HEK293T (cell line): ENCODE data around the gene COQ8A.

Experiments
- CTCF ChIA-PET: fragments of 350-600 bp; formaldehyde crosslinking; extraction: SDS; loops from one replicate; lab custom pipeline; 2021; ENCODE audit warnings: antibody characterized with exemption, inconsistent platforms; lab: Yijun Ruan, JAX
- POLR2A ChIA-PET: fragments of 350-600 bp; formaldehyde crosslinking; extraction: SDS; loops from one replicate; lab custom pipeline; 2020; ENCODE audit warnings: antibody characterized with exemption, inconsistent platforms; lab: Yijun Ruan, JAX
- DNase-seq: peaks from one replicate; pipeline ENCODE4 v3.0.0; 2012; ENCODE audit warnings: mixed read lengths; ENCODE audit errors: extremely low spot score
- ARNT ChIP-seq: fragments of 450-650 bp; IDR thresholded peaks from 2 replicates; pipeline ENCODE4 v1.6.1; 2017; ENCODE audit warnings: mild to moderate bottlenecking
- BHLHE40 ChIP-seq: fragments of 450-650 bp; IDR thresholded peaks from 2 replicates; pipeline ENCODE4 v1.6.1; 2016; ENCODE audit warnings: mild to moderate bottlenecking, moderate library complexity, borderline replicate concordance
- CTBP1 ChIP-seq: fragments of 450-650 bp; IDR thresholded peaks from 2 replicates; pipeline ENCODE4 v1.6.1; 2016; ENCODE audit warnings: borderline replicate concordance
- ELF4 ChIP-seq: fragments of 450-650 bp; IDR thresholded peaks from 2 replicates; pipeline ENCODE4 v1.6.1; 2017; ENCODE audit warnings: antibody characterized with exemption
- FOXA1 ChIP-seq: fragments of 450-650 bp; IDR thresholded peaks from 2 replicates; pipeline ENCODE4 v1.6.1; 2016; ENCODE audit warnings: mild to moderate bottlenecking
- FOXK2 ChIP-seq: fragments of 450-650 bp; IDR thresholded peaks from 2 replicates; pipeline ENCODE4 v1.6.1; 2016; ENCODE audit warnings: mild to moderate bottlenecking
- FOXM1 ChIP-seq: fragments of 450-650 bp; IDR thresholded peaks from 2 replicates; pipeline ENCODE4 v1.6.1; 2017; ENCODE audit warnings: mild to moderate bottlenecking, borderline replicate concordance
- HDGF ChIP-seq: fragments of 450-650 bp; IDR thresholded peaks from 2 replicates; pipeline ENCODE4 v1.6.1; 2017; ENCODE audit warnings: antibody characterized with exemption, borderline replicate concordance
- L3MBTL2 ChIP-seq: fragments of 450-650 bp; conservative IDR thresholded peaks from 2 replicates; pipeline ENCODE4 v1.6.1; 2016; ENCODE audit warnings: mild to moderate bottlenecking
- LEF1 ChIP-seq: fragments of 450-650 bp; IDR thresholded peaks from 2 replicates; pipeline ENCODE4 v1.6.1; 2017; ENCODE audit warnings: mild to moderate bottlenecking, borderline replicate concordance
- NFRKB ChIP-seq: fragments of 450-650 bp; IDR thresholded peaks from 2 replicates; pipeline ENCODE4 v1.6.1; 2016; ENCODE audit warnings: mild to moderate bottlenecking, moderate library complexity
- SP1 ChIP-seq: fragments of 450-650 bp; IDR thresholded peaks from 2 replicates; pipeline ENCODE4 v1.6.1; 2017
- SUZ12 ChIP-seq: fragments of 450-650 bp; IDR thresholded peaks from 2 replicates; pipeline ENCODE4 v1.6.1; 2016; ENCODE audit warnings: mild to moderate bottlenecking
- TARDBP ChIP-seq: fragments of 450-650 bp; IDR thresholded peaks from 2 replicates; pipeline ENCODE4 v1.6.1; 2016
- ZNF384 ChIP-seq: fragments of 450-650 bp; IDR thresholded peaks from 2 replicates; pipeline ENCODE4 v1.6.1; 2016
- TF ChIP-seq, protein P1 (sequence below): fragments of 450-650 bp; IDR thresholded peaks from 2 replicates; pipeline ENCODE4 v1.6.1; 2016

The COQ8A gene

DNA sequence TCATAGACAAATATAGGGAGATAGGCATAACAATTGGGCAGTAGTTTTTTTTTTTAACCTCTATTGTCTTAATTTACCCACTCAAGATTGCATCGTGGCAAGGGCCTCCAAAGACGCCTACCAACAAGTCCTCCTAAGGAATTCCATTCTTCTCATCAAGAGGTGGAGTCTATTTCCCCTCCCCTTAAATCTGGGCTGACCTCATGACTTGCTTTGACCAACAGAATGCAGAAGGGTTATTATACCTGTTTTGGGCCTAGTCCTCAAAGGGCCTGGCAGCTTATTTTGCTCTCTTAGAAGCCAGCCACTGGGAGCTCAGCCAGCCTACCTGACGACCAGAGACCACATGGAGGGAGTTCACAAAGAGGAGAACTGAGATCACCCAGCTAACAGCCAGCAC, 92.3 kb downstream of the COQ8A start:
- CTCF ChIA-PET = interaction anchor here (0.5 to 0.7 kb wide), 3 partner anchors 18 to 1814 kb away, joined by 3 to 11 read pairs (median 3); no protein-coding TSS in a partner anchor
- POLR2A ChIA-PET = no interaction called here

DNA sequence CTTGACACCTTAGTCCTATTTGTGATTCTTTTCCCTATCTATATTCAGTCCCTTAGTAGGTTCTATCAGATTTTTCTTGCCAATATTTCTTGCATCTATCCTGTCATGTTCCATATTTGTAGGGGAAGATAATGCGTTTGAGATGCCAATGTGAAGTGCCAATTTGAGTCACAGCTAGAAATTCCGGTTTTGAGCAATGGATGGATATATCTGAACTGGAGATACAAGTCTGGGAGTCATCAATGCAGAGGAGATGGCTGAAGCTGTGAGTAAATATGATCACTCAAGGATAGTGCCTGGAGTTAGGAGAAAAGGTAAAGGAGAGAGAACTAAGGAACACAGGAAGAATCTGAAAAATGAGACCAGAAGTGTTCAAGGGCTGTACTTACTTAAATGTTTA, 93.8 kb downstream of the COQ8A start:
- ChIA-PET CTCF (no interaction called here), POLR2A (no interaction called here)
- DNase-seq = no peak
- no peak for TF ChIP-seq HDGF
- no peak for TF ChIP-seq FOXM1
- no peak for TF ChIP-seq L3MBTL2
- no peak for TF ChIP-seq FOXA1
- TF ChIP-seq SUZ12 = no peak
- no peak for TF ChIP-seq BHLHE40
- no peak for TF ChIP-seq ZNF384
- no peak for TF ChIP-seq FOXK2
- no peak for TF ChIP-seq NFRKB
- TF ChIP-seq ELF4 = no peak
- no peak for TF ChIP-seq CTBP1
- no peak for TF ChIP-seq ARNT
- no peak for TF ChIP-seq LEF1
- no peak for TF ChIP-seq TARDBP
- TF ChIP-seq, protein P1, sequence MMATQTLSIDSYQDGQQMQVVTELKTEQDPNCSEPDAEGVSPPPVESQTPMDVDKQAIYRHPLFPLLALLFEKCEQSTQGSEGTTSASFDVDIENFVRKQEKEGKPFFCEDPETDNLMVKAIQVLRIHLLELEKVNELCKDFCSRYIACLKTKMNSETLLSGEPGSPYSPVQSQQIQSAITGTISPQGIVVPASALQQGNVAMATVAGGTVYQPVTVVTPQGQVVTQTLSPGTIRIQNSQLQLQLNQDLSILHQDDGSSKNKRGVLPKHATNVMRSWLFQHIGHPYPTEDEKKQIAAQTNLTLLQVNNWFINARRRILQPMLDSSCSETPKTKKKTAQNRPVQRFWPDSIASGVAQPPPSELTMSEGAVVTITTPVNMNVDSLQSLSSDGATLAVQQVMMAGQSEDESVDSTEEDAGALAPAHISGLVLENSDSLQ = no peak
- no peak for TF ChIP-seq SP1

More for the DNA sequence above, 92.3 kb downstream of the COQ8A start:
- no peak for DNase-seq
- TF ChIP-seq HDGF = no peak
- no peak for TF ChIP-seq SUZ12
- TF ChIP-seq TARDBP = no peak
- TF ChIP-seq FOXK2 = no peak
- TF ChIP-seq FOXM1 = no peak

DNA sequence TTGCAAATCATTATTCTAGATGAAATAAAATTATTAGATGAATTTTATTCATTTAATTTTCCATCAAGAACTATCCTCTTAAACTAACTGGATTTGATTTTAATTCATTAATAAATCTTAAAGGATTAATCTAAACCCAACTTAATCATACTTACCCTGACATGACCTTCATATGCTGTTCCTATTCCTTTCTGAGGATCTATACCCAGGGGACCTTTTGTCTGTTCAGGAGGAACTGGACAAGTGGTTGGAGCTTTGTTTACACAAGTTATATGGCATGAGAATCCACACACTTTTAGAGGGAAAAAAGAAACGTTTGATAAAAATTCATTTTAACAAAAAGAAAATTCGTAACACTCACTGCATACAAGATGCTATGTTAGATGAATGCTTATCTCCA, 95.2 kb downstream of the COQ8A start:
- ChIA-PET CTCF (no interaction called here), POLR2A (no interaction called here)
- DNase-seq = no peak
- no peak for TF ChIP-seq CTBP1
- no peak for TF ChIP-seq TARDBP
- TF ChIP-seq NFRKB = no peak
- TF ChIP-seq, protein P1 = no peak
- TF ChIP-seq SUZ12 = no peak
- TF ChIP-seq FOXA1 = no peak
- no peak for TF ChIP-seq L3MBTL2
- TF ChIP-seq SP1 = no peak

DNA sequence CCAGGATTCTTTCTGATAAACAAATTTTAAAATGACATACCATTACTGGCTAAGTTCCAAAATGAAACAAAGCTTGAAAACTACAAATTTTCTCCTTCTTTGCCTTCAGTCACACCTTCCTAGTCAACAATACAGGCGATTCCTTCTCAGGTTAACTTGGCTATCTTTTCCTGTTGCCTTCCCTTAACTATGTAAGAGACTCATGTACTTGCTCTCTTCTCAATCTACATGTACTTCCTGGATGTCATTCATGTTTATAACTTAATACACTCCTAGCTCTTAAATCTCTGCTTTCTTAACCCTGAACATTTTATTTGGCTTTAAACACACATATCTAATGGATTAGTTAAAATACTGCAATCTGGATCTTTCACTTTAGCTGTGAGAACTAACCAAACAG, 97.0 kb downstream of the COQ8A start:
- CTCF ChIA-PET = no interaction called here
- no peak for TF ChIP-seq FOXK2
- TF ChIP-seq CTBP1 = no peak
- no peak for TF ChIP-seq NFRKB
- DNase-seq = no peak
- POLR2A ChIA-PET = no interaction called here
